Endothelial cell (in vitro differentiated cells): ENCODE results near the gene HOXA10. TPM values are rescaled to one million over a fixed set of nuclear protein-coding genes. Genes with fewer than 3 reads are reported as not detected.

Source experiments
- DNase-seq: peaks from one replicate; pipeline ENCODE4 v3.0.0; 2021; ENCODE audit warnings: low spot score
- H3K27ac Mint-ChIP-seq: one replicate; pipeline ENCODE4 v1.8.0; 2021; ENCODE audit warnings: mixed read lengths, inconsistent platforms; ENCODE audit not compliant: unreplicated experiment
- H3K27me3 Mint-ChIP-seq: one replicate; pipeline ENCODE4 v1.8.0; 2021; ENCODE audit warnings: mild to moderate bottlenecking, moderate library complexity, mixed read lengths, inconsistent platforms; ENCODE audit not compliant: unreplicated experiment
- H3K36me3 Mint-ChIP-seq: one replicate; pipeline ENCODE4 v1.8.0; 2021; ENCODE audit warnings: mild to moderate bottlenecking, low read depth, mixed read lengths, inconsistent platforms; ENCODE audit not compliant: unreplicated experiment
- H3K4me1 Mint-ChIP-seq: one replicate; pipeline ENCODE4 v1.8.0; 2021; ENCODE audit warnings: mild to moderate bottlenecking, mixed read lengths, inconsistent platforms; ENCODE audit not compliant: unreplicated experiment
- H3K4me3 Mint-ChIP-seq: one replicate; pipeline ENCODE4 v1.8.0; 2021; ENCODE audit warnings: mild to moderate bottlenecking, mixed read lengths, inconsistent platforms; ENCODE audit not compliant: unreplicated experiment
- H3K9me3 Mint-ChIP-seq: one replicate; pipeline ENCODE4 v1.8.0; 2021; ENCODE audit warnings: mixed read lengths, inconsistent platforms; ENCODE audit not compliant: unreplicated experiment
- CTCF ChIP-seq: fragments of 200-600 bp; sonication (generic); IDR thresholded peaks from one replicate; pipeline ENCODE4 v1.5.0; 2021; ENCODE audit warnings: antibody characterized with exemption; ENCODE audit not compliant: unreplicated experiment
- long read RNA-seq: library from polyadenylated mRNA; unstranded; transcript quantifications from one replicate; pipeline ENCODE4 v2.0.0, GENCODE V29; 2020; ENCODE audit not compliant: unreplicated experiment
- total RNA-seq: library from RNA; stranded (reverse); fragmentation: NEBNext Ultra II Directional; extraction: Animal tissue kit (Norgen Biotek cat#: 25700); gene quantifications from one replicate; pipeline ENCODE4 v1.2.1, GENCODE V29; 2021; ENCODE audit not compliant: unreplicated experiment

Gene HOXA10
- not detected for total RNA-seq
- long read RNA-seq, result 0 reads

- no peak within 1 kb of the TSS for H3K4me3 Mint-ChIP-seq
- no peak within 1 kb of the TSS for H3K27ac Mint-ChIP-seq
- H3K4me1 Mint-ChIP-seq, result peaks cover 31% of the 10 kb centered on the region
- no peaks in the 10 kb centered on the region for H3K36me3 Mint-ChIP-seq
- TF ChIP-seq CTCF, result no peak
- H3K27me3 Mint-ChIP-seq, result peaks cover 38% of the 10 kb centered on the region
- DNase-seq, result no peak
- H3K9me3 Mint-ChIP-seq, result no peaks in the 10 kb centered on the region
Observed at GRCh38 chr7:27173956-27174873, at the start of gene HOXA10. Gene HOXA10 (minus strand): TSS chr7:27174320. CDS start chr7:27174306, 14 bp downstream.

GRCh38 chr7:27221201-27221797 lies 47.2 kb upstream of the HOXA10 start:
- H3K4me3 Mint-ChIP-seq, result no peak overlapping the region
- H3K27ac Mint-ChIP-seq, result no peak overlapping the region
- H3K9me3 Mint-ChIP-seq, result no peaks in the 10 kb centered on the region
- peaks cover 18% of the 10 kb centered on the region for H3K27me3 Mint-ChIP-seq
- no peaks in the 10 kb centered on the region for H3K36me3 Mint-ChIP-seq
- H3K4me1 Mint-ChIP-seq, result peaks cover 4% of the 10 kb centered on the region
- TF ChIP-seq CTCF, result no peak
- DNase-seq, result no peak

DNA sequence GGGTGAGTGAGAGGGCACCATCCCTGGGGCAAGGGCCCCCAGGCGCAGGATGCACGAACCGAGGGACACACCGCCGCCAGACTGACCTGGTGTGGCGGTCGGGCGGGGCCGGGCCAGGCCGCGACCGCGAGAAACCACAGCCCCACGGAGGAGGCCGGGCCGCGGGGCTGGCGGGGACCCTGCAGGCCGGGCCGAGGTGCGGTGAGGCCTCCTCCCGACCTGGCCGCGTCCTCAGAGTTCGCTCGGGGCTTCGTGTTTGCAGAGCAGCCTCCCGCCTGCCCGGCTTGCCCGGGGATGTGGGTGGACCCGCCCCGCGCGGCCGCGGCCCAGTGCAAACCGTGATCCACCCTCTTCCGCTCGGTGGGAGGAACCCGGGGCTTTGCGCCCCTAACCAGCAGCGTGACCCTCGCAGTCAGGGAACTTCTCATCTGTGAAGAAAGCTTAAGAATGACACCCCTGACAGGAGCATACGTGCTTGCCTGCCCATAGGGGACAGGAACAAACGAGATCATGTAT lies 46.4 kb upstream of the HOXA10 start:
- DNase-seq, result no peak
- Mint-ChIP-seq H3K27me3 (peaks cover 21% of the 10 kb centered on the region), H3K27ac (no peak overlapping the region), H3K36me3 (no peaks in the 10 kb centered on the region), H3K4me1 (peaks cover 9% of the 10 kb centered on the region), H3K9me3 (no peaks in the 10 kb centered on the region), H3K4me3 (no peak overlapping the region)
- TF ChIP-seq CTCF, result no peak

- Mint-ChIP-seq H3K4me3 (no peak overlapping the region), H3K27ac (no peak overlapping the region), H3K36me3 (no peaks in the 10 kb centered on the region), H3K27me3 (peaks cover 18% of the 10 kb centered on the region), H3K4me1 (peaks cover 6% of the 10 kb centered on the region), H3K9me3 (no peaks in the 10 kb centered on the region)
- no peak for DNase-seq
- TF ChIP-seq CTCF, result no peak
Observed at GRCh38 chr7:27219821-27220220, 45.7 kb upstream of the HOXA10 start.
